Hindlimb muscle (tissue), 1 donor: ENCODE results near the gene NFATC2. TPM values are rescaled to one million over a fixed set of nuclear protein-coding genes. Genes with fewer than 3 reads are reported as not detected.
"Not testable (repeated sequence)": the region's sequence is repeated elsewhere in the genome, so short reads cannot be mapped to it uniquely, and the experiment has no call there.

Source experiments
- DNase-seq: peaks from one replicate; pipeline ENCODE4 v3.0.0-alpha.2; 2013
- polyA plus RNA-seq: library from polyadenylated mRNA; unstranded; fragments of 120-200 nt; gene quantifications from one replicate; pipeline ENCODE4 v1.2.1, GENCODE V29; 2013; ENCODE audit not compliant: insufficient read length

Gene NFATC2
- polyA plus RNA-seq, 1 donor: 4.5 TPM

- no peak for DNase-seq
Measured at GRCh38 chr20:51352791-51353190, 189.7 kb downstream of the NFATC2 start.

GRCh38 chr20:51350941-51351631, 191.4 kb downstream of the NFATC2 start:
- no peak for DNase-seq

- DNase-seq: no peak
Measured at GRCh38 chr20:51348876-51349275, 193.6 kb downstream of the NFATC2 start.

- no peak for DNase-seq
Measured at GRCh38 chr20:51347831-51348230, 194.7 kb downstream of the NFATC2 start.

- DNase-seq: no peak
Measured at GRCh38 chr20:51346686-51347485, 195.6 kb downstream of the NFATC2 start.

GRCh38 chr20:51345601-51346101, 196.9 kb downstream of the NFATC2 start:
- DNase-seq: no peak

GRCh38 chr20:51343802-51344201, 198.7 kb downstream of the NFATC2 start:
- DNase-seq: not testable (repeated sequence)

- DNase-seq: no peak
Measured at GRCh38 chr20:51342510-51343236, 199.8 kb downstream of the NFATC2 start.

- DNase-seq: no peak
Measured at GRCh38 chr20:51341581-51341980, 200.9 kb downstream of the NFATC2 start.

- no peak for DNase-seq
Measured at GRCh38 chr20:51340451-51340840, 202.1 kb downstream of the NFATC2 start.

- no peak for DNase-seq
Measured at GRCh38 chr20:51339721-51340450, 202.6 kb downstream of the NFATC2 start.

GRCh38 chr20:51338692-51339440, 203.7 kb downstream of the NFATC2 start:
- no peak for DNase-seq

GRCh38 chr20:51337126-51337805, 205.3 kb downstream of the NFATC2 start:
- DNase-seq: no peak

Other genes starting within 250 kb of the NFATC2 start
- gene ATP9A, start 225.7 kb upstream of the NFATC2 start, polyA plus RNA-seq: 80.0 TPM